Activated CD8-positive, alpha-beta memory T cell treated with anti-CD3 and anti-CD28 coated beads for 48 hours (primary cell): ENCODE results near the gene FICD.
A peak's percentile ranks its signal among the peaks of the same experiment; 100 is the strongest.
"Not testable (repeated sequence)": the region's sequence is repeated elsewhere in the genome, so short reads cannot be mapped to it uniquely, and the experiment has no call there.

Experiments used
- DNase-seq, 3 experiments: peaks; one replicate each; pipeline ENCODE4 v3.0.0-alpha.2; 2020; ENCODE audit warnings: low read depth in 2 of 3, low spot score in 2 of 3

Gene FICD

DNA sequence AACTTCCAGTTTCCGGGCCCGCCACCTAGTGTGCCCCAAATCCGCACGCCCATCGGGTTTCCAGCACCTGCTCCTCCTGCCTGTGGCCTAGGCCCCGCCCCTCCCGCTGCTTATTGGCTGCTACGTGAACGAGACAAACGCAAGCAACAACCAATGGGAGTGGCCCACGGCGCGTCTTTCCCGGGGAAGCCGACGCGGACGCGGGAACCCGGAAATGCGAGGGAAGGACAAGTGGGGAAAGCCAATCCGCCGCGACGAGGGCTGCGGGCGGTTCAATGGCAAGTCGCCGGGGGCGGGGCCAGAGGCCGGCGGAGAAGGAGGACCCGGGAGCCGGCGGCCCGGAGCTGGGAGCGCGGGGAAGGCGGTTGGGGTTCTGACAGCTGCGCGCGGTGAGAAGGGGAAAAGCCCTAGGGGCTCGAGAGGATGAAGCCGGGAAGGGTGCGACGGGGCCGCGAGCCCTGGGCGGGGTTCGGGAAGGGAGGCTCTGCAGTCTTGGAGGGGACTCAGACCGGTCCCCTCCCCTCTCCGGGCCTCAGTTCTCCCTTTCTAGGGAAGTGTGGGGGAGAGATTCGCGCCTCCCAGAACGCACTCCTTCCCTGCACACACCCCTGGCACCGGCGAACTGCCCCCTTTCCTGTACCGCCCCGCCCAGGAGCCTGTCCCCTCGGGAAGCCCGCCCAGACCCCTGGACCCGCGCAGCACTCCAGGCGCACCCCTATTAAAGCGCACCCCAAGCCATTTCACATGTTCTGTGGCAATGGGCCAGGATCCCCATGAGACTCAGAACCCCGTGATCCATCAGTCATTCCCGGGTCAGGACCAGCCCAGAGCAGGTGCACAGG lies at the start of gene FICD:
TSS of gene FICD (plus strand) at position 305 of the 842 bp plus-strand sequence. CDS start 1,696 bp downstream, outside the sequence.
- DNase-seq = peak; percentile 96 to 99 (median 98)

DNA sequence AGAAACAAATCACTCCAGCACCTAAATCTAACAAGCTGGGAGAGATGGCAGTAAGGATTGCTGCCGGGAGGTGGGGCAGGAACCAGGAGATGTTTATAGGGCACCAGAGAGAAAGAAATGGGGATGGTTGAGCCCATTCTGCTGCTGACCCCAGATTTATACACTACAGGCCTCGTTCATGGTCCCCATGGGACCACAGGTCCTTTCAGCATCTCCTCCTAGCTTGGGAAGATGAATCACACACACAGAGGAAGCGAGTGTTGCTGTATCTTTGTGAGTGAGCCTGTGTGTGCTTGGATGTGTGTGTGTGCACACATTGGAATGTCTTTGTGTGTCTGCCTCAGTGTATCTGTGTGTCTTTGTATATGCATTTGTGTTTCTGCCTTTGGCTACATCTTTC lies 49.7 kb upstream of the FICD start:
- DNase-seq = no peak

DNA sequence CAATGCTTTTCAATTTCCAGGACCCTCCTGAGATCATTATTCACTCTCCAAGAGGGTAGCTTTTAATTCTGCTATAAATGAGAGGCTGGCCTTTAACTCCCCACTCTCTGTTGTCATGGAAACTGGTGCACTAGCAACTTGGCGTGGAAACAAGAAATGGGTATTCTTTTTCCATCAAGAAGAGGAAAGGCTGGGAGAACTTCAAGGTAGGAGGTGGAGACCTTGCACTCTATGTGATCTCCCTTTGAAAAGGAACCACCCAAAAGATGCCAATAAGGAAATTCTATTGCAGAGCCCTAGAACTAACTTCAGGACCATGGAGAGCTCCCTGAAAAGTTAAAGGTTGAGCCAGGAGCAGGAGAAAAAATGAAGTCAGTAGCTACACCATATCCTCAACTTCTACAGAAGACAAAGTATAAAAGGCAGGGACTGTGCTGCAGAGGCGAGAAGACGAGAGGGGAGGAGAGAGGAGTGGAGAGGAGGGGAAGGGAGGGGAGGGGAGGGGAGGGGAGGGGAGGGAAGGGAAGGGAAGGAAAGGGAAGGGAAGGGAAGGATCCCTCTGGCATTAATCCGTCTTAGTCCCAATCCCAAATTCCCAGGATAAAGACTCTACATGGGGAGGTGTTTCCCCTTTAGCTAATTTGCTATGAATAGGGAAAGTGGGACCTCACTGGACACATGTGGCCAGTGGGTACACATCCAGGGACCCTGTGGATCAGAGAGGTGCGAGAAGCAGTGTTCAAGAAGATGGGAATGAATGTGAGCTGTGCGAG lies 46.7 kb upstream of the FICD start:
- peak in 1 of 3 experiments; percentile 2 for DNase-seq

DNA sequence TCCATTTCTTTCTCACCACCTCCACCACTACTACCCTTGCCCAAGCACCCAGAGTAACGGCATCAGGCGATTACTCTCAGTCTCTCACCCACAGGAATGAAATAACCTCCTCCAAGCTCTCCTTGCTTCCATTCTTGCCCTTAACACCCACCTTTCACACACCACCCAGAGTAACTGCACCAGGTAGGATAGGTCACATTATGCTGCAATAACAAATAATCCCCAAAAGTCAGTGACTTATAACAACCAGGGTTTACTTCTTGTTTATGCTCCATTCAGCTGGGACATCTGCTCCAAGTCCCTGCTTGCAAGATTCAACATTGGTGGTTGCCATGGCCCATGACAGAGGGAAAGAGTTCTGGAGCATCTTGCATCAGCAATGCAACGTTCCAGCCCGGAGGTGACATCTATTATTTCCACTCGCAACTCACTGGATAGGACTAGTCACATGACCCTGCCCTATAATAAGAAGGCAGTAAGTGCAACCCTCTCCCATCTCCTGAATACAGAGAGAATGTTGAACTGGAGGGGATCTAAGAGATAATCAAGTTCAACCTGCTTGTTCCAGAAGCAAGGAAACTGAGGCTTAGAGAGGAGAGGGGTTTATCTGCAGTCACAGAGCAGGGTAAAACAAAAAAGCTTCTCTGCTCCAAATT lies 41.5 kb upstream of the FICD start:
- DNase-seq = no peak

DNA sequence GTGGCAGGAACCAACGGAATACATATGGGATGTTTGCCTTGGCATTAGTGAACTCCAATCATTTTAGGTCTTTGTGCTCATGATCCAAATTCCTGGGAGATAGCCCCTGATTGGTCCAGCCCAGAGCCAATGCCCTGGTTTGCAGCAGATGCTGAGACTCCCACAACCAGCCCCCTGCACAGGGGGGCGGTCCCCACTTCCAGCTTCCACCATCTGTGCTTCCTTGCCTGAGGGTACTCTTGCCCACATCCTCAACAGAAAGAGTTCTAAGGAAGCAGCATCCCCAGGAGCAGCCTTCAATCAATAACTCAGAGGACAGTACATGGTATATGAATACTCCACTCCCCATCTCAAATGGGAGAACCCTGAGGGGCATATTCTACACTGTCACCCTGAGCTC lies 39.7 kb upstream of the FICD start:
- no peak for DNase-seq

DNA sequence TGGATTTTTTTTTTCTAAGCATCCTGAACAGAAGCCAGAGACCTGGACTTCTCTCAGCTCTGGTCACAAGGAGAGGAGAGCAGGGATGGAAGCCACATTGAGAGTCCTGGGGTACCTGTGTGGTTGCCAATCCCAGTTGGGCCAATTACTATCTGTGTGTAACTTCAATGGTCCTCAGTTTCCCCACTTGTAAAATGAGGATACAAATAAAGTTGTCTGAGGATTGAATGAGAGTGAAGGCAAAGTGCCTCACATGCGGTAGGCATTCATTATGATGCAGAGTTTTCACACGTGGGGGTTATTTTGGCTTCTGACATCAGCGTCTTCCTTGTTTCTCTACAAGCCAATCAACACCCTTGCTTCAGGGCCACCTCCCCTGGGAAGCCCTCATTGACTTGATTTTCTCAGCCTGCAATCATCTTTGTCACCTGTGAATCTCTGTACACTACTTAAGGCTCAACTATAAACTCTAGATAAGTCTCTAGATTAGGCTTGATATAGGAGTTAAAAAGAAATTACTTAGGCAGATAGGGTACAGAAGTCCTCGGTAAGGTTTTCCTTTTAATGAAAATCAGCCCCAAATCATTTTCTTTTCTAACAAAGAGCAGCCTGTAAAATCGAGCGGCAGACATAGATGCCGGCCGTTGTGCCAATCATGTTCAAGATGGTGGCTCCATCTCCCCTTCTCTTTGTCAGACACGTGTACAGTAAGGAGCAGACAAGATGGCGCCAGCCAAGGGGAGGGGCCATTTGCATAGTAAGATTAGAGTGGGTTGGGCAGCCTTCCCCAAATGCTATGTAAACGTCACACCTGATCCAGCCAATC lies 37.8 kb upstream of the FICD start:
- DNase-seq = no peak

DNA sequence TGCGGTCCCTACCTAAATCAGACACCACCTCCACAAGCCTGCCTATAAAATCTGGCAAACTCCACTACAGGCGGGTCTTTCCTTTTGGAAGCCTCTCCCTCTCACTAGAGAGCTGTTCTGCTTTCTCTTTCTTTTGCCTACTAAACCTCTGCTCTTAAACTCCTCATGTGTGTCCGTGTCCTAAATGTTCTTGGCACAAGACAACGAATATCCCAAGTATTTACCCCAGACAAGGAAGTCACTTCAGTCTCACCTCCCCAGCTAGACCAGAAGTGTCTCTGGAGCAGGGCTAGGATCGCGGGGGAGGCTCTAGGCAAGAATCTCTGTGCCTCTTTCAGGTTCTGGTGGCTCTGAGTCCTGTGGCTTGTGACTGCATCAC lies 37.2 kb upstream of the FICD start:
- no peak for DNase-seq

DNA sequence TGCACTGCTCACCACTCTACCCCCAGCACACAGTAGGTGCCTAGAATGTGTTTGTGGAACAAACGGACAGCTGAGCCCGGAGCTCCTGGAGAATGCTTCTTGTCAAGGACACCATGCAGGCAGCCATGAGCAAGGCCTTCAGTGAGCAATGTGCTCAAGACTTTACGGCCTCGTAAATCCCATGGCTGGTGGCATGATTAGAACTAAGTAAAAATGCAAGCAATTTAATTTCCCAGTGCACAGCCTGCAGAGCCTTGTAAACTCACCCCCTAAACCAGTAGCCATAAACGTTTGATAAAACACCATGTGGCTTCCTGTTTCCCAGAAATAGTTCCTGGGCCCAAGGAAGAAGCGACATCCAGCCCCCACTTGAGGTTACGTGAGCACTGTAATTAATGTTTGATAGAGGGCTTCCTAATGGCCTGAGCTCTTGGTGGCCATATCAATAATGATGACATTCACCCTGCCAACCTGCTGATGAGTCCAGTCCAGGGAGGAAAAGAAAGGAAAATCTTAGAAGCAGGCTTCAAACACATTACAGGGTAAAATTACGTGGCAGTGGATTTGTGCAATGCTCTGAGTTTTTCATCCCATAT lies 36.4 kb upstream of the FICD start:
- DNase-seq = no peak

DNA sequence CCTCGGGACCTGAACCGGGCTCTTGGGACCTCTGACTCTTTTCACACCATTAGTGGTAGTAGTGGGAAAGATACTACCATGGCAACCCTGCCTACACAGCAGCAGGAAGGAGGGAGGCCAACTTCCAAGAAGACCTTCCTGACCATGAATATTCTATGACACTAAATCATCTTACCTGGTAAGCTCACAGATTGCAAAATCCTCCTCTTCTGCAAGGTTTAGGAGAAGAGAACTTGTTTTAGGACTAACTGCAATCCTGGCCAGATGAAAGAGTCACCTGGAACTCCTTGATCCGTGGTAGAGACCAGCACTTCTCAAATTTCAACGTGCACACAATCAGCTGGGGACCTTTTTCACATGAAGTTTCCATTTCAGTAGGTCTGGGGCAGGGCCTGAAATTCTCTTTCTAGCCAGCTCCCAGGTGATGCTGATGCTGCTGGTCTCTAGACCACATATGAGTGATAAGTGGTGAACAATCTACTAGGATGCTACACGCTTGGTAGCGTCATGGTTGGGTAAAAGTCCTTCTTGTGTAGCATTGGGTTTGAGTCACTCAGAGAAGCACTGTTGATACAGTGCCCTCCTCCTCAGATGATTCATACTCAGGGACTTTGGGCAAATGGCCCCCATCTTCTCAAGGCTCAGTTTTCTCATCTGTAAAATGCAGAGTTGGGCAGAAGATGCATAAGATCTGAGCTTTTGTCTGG lies 35.6 kb upstream of the FICD start:
- DNase-seq = no peak

DNA sequence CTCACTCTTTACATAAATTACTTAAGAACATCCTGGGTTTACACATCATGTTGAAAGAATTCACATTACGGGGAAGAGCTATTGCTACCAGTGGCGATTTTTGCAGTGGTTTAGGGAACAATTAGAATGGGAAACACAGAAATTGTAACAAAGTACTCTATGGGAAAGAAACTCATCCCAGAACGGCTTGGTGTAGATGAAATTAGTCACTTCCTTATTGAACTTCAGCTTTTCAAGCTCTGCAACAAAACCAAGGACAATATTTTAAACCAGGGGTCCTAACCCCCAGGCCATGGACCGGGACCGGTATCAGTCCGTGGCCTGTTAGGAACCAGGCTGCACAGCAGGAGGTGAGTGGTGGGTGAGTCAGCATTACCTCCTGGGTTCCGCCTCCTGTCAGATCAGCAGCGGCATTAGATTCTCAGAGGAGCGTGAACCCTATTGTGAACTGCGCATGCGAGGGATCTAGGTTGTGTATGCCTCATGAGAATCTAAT lies 32.3 kb upstream of the FICD start:
- no peak for DNase-seq

DNA sequence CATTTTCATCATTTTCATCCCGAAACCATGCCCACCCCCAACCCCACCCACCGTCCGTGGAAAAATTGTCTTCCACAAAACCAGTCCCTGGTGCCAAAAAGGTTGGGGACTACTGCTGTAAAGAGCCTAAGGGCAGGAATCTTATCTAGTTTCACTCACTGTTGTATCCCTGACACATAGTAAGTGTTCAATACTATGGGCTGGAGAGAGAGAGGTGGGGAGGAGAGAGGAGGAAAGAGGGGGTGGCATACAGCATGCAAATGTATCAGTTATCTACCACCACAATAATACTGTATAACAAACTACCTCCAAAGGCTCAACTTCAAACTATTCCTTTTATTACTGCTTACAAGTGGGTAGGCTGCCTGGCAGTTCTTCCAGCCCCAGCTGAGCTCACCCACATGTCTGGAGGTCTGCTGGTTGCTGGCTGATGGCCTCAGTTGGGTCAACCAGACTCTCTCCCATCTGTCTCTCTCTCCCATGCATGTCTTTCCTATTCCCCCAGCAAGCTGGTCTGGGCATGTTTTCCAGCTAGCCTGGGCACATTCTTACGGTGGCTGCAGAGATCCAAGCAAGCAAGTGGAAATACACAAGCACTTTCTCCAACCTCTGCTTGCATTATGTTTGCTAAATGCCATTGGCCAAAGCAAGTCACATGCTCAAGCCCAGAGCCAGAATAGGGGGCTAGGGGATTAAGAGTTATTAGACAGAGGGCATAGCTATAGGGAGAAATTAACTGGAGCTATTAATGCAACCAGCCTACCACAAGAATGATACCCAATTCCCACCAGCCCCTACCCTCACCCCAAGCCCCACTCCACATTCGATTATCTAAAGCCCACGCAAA lies 31.6 kb upstream of the FICD start:
- DNase-seq = no peak

DNA sequence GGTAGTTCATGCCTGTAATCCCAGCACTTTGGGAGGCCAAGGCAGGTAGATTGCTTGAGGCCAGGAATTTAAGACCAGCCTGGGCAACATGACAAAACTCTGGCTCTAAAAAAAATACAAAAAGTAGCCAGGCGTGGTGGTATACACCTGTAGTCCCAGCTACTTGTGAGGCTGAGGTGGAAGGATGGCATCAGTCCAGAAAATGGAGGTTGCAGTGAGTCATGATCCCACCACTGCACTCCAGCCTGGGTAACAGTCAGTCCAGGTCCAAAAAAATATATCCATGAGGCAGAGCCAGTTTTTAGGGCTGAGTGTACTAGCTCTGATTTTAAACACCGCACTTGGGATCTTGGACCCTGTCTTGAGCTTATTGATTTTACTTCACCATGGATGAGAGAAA lies 30.6 kb upstream of the FICD start:
- no peak for DNase-seq

DNA sequence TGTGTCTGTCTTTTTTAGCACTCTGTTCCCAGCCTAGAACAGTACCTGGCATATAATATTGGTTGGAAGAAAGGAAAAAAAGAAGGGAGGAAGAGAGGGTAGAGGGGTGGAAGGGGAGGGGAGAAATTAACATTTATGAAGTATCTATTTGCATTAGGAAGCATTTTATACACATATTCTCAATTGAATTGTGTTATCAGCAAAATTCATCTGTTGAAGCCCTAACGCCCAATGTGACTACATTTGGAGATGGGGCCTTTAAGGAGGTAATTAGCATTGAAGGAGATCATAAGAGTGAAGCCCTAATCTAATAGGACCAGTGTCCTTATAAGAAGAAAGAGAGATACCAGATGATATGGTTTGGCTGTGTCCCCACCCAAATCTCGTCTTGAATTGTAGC lies 30.2 kb upstream of the FICD start:
- no peak for DNase-seq

DNA sequence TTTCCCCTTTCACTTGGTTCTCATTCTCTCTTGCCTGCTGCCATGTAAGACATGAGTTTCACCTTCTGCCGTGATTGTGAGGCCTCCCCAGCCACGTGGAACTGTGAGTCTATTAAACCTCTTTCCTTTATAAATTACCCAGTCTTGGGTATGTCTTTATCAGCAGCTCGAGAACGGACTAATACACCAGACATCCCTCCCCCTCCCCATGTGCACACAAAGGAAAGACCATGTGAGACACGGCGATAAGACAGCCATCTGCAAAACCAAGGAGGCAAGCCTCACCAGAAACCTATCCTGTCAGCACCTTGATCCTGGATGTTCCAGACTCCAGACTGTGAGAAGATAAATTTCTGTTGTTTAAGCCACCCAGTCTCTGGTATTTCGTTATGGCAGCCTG lies 29.7 kb upstream of the FICD start:
- not testable (repeated sequence) for DNase-seq

DNA sequence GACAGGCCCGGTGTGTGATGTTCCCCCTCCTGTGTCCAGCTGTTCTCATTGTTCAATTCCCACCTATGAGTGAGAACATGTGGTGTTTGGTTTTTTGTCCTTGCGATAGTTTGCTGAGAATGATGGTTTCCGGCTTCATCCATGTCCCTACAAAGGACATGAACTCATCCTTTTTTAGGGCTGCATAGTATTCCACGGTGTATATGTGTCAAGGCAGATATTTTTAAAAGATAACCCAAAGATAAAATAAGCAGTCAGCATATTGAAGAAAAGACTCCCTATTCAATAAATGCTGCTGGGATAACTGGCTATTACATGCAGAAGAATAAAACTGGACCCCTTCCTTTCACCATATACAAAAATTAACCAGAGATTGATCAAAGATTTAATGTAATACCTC lies 28.0 kb upstream of the FICD start:
- not testable (repeated sequence) for DNase-seq

DNA sequence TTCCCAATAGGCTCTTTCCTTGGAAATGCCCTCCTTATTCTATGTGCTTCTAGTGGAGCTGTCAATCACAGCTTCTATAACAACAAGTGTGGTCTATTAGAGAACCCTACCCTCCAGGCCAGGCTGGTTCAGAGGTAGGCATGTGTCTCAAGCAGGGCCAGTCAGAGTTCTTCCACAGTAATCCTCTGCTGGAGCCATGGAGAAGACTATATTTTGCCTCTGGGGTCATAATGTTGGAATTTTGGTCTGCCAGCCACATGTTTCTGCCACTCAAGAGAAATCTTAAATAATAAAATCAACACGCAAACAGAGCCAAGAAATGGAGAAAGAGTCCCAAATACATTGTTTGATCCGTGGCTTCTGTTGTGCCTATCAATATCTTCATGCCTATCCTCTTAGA lies 23.8 kb upstream of the FICD start:
- no peak for DNase-seq

DNA sequence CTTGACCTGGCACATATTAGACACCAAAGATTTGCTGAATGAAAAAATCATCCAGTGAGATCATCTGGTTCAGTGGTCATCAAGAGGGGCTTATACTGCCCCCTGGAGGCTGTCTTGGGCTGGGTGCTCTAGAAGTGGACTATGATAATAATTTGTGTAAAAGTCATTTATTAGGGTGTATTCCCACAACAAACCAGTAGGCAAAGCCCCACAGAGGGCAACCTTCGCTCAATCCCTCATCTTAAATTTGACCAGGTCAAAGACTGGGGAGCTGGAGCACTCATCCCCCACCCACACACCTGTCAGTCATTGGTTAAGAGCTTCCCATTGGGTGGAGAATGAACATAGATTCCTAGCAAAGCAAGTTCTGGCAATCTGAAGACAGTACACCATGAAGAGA lies 20.0 kb upstream of the FICD start:
- DNase-seq = no peak

DNA sequence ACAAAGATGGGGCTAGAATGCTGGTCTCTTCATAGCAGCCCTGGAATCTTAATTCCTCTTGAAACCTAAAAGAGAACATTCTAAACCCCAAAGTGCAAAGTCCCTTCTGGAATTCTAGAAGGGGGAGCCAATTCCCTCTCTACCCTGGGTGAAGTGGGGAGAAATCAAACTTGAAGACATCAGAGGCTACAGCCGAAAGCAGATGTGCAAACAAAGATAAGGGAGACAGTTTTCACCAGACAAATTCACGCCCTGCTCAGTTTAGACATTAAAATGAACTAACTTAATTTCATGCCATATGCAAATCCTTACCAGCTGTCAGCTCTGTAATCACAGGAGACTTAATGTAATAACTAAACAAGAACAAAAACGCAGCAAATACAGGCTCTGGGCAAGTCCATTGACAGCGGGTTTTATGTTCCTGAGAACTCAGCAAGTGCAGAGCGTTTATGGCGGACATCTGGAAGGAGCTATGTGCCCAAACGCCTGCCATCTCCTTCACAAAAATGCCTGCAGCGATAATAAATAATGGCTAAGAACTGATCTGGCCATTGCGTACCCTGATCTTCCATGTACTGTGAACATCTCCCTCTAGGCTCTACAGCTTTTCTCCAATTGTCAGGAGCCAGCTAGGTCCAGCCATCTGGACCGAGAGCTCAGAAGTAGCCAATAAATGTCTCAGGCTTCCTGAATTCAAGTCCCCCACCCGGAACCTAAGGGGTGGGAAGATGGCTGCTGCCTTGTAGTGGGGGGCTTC lies 19.1 kb upstream of the FICD start:
- no peak for DNase-seq
